Mesothelial cell of epicardium (in vitro differentiated cells): ENCODE data around the gene TMEM43. TPM values are rescaled to one million over a fixed set of nuclear protein-coding genes. Genes with fewer than 3 reads are reported as not detected.
A peak's percentile ranks its signal among the peaks of the same experiment; 100 is the strongest.
"Not testable (repeated sequence)": the region's sequence is repeated elsewhere in the genome, so short reads cannot be mapped to it uniquely, and the experiment has no call there.

ENCODE experiments used
- DNase-seq, 2 experiments: peaks; one replicate each; pipeline ENCODE4 v3.0.0; 2021; ENCODE audit warnings: low spot score in 2 of 2; ENCODE audit not compliant: unreplicated experiment in 2 of 2
- H3K27ac Mint-ChIP-seq: 2 replicates; pipeline ENCODE4 v1.8.0; 2021; ENCODE audit warnings: mixed read lengths
- H3K27me3 Mint-ChIP-seq: 2 replicates; pipeline ENCODE4 v1.8.0; 2021; ENCODE audit warnings: low read depth, mixed read lengths
- H3K36me3 Mint-ChIP-seq: 2 replicates; pipeline ENCODE4 v1.8.0; 2021; ENCODE audit warnings: mixed read lengths
- H3K4me1 Mint-ChIP-seq: 2 replicates; pipeline ENCODE4 v1.8.0; 2021; ENCODE audit warnings: mixed read lengths
- H3K4me3 Mint-ChIP-seq: 2 replicates; pipeline ENCODE4 v1.8.0; 2021; ENCODE audit warnings: mild to moderate bottlenecking, moderate library complexity, mixed read lengths
- H3K9me3 Mint-ChIP-seq: 2 replicates; pipeline ENCODE4 v1.8.0; 2021; ENCODE audit warnings: mixed read lengths
- total RNA-seq: library from RNA; stranded (reverse); gene quantifications from 3 replicates; pipeline ENCODE4 v1.2.1, GENCODE V29; 2021
- TF ChIP-seq, protein P1 (sequence below): fragments of 200-600 bp; sonication (generic); IDR thresholded peaks from one replicate; pipeline ENCODE4 v1.5.0; 2021; ENCODE audit warnings: antibody characterized with exemption; ENCODE audit not compliant: unreplicated experiment

The TMEM43 gene, protein sequence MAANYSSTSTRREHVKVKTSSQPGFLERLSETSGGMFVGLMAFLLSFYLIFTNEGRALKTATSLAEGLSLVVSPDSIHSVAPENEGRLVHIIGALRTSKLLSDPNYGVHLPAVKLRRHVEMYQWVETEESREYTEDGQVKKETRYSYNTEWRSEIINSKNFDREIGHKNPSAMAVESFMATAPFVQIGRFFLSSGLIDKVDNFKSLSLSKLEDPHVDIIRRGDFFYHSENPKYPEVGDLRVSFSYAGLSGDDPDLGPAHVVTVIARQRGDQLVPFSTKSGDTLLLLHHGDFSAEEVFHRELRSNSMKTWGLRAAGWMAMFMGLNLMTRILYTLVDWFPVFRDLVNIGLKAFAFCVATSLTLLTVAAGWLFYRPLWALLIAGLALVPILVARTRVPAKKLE
- 50.0 to 52.5 TPM (median 51.5 TPM) in 3 replicates for total RNA-seq

DNA sequence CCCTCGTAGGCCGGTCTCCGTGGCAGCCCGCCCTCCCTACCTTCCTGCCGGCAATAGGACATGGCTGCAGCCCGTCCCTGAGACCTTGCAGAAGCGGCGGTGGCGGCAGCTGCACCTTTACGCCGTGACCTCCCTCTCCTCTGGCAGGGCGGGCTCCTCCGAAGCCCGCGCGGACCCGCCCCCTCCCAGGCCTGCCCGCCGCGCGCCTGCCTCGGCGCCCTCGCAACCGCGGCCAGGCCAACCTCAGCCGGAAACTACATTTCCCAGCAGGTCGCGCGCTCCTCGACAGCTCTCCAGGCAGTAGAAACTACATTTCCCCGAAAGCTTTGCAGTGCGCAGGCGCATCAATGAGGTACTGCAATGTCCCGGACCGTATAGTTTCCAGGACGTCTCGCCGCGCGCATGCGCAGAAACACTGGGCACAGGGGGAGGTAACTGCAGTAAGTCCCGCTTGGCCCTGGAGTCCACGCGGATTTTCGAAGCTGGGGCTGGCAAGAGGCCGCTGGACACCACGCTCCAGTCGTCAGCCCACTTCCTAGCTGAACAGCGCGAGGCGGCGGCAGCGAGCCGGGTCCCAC, at the start of gene TMEM43, which contains the start of gene CHCHD4:
TSS of gene TMEM43 (plus strand) at position 438 of the 578 bp plus-strand sequence. CDS start 142 bp downstream, outside the sequence.
TSS of gene CHCHD4 (minus strand) at position 256 of the 578 bp plus-strand sequence. CDS start at position 62, 194 bp downstream.
- Mint-ChIP-seq H3K4me1 (peaks cover 45% of the 10 kb centered on the region), H3K27ac (peak within 1 kb of the TSS; percentile 100), H3K4me3 (peak within 1 kb of the TSS; percentile 100), H3K36me3 (peaks cover 24% of the 10 kb centered on the region), H3K9me3 (no peaks in the 10 kb centered on the region), H3K27me3 (no peaks in the 10 kb centered on the region)
- DNase-seq: peak; percentile 97
- TF ChIP-seq, protein P1, sequence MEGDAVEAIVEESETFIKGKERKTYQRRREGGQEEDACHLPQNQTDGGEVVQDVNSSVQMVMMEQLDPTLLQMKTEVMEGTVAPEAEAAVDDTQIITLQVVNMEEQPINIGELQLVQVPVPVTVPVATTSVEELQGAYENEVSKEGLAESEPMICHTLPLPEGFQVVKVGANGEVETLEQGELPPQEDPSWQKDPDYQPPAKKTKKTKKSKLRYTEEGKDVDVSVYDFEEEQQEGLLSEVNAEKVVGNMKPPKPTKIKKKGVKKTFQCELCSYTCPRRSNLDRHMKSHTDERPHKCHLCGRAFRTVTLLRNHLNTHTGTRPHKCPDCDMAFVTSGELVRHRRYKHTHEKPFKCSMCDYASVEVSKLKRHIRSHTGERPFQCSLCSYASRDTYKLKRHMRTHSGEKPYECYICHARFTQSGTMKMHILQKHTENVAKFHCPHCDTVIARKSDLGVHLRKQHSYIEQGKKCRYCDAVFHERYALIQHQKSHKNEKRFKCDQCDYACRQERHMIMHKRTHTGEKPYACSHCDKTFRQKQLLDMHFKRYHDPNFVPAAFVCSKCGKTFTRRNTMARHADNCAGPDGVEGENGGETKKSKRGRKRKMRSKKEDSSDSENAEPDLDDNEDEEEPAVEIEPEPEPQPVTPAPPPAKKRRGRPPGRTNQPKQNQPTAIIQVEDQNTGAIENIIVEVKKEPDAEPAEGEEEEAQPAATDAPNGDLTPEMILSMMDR: peak; percentile 24

DNA sequence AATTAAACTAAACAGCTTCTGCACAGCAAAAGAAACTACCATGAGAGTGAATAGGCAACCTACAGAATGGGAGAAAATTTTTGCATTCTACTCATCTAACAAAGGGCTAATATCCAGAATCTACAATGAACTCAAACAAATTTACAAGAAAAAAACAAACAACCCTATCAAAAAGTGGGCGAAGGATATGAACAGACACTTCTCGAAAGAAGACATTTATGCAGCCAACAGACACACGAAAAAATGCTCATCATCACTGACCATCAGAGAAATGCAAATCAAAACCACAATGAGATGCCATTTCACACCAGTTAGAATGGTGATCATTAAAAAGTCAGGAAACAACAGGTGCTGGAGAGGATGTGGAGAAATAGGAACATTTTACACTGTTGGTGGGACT, 49.6 kb upstream of the TMEM43 start:
- not testable (repeated sequence) for H3K27ac Mint-ChIP-seq, H3K4me3 Mint-ChIP-seq, DNase-seq, H3K4me1 Mint-ChIP-seq, H3K36me3 Mint-ChIP-seq, H3K27me3 Mint-ChIP-seq
- H3K9me3 Mint-ChIP-seq: peaks cover 27% of the 10 kb centered on the region

DNA sequence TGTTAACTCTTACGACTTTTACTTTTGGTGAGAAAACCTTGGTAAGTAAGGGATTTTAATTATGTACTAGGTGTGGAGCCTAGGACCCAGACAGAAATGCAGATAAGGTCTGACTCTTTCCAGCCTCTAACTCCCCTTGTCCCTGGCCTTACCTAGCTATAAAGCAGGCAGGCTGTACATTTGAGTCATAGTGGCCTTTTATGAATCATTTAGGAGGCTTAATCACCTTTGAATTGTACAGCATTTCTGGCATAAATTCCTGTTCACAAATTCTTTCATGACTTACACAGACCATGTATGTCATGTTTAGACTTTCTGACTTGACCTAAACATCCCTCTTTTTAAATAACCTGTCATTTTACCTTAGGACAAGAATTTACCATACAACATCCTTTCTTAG, 47.5 kb upstream of the TMEM43 start:
- H3K27me3 Mint-ChIP-seq: peaks cover 3% of the 10 kb centered on the region
- H3K9me3 Mint-ChIP-seq: peaks cover 24% of the 10 kb centered on the region
- DNase-seq: no peak
- TF ChIP-seq, protein P1: no peak
- H3K4me3 Mint-ChIP-seq: no peak overlapping the region
- no peaks in the 10 kb centered on the region for H3K4me1 Mint-ChIP-seq
- H3K27ac Mint-ChIP-seq: no peak overlapping the region
- H3K36me3 Mint-ChIP-seq: no peaks in the 10 kb centered on the region

DNA sequence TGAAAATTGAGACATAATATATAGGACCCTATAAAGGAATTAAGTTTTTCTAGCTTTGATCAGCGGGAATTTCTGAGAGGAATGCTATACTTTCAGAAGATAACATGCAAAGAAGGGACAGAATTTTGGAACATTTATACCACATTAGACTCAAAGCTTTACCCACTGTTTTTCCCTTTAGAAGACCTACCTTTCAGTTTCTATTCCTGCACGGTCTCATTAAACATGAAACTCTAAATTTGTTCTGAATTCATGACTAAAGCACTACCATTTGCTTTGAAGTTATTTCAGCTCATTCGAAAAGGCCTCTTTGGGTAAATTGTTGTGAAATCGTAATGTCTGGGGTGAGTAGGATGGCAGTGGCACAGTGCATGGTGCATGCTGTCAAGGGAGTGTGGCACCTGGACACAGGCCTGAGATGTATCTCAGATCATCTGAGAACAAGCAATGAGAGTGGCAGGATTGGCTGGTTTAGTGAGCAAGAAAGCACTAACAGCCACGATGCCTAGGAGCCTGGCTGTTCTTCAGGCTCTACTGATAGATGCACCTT, 42.7 kb upstream of the TMEM43 start:
- Mint-ChIP-seq H3K27me3 (peaks cover 4% of the 10 kb centered on the region), H3K9me3 (peaks cover 22% of the 10 kb centered on the region), H3K36me3 (no peaks in the 10 kb centered on the region), H3K4me3 (no peak overlapping the region), H3K27ac (no peak overlapping the region), H3K4me1 (no peaks in the 10 kb centered on the region)
- TF ChIP-seq, protein P1: no peak
- DNase-seq: no peak

DNA sequence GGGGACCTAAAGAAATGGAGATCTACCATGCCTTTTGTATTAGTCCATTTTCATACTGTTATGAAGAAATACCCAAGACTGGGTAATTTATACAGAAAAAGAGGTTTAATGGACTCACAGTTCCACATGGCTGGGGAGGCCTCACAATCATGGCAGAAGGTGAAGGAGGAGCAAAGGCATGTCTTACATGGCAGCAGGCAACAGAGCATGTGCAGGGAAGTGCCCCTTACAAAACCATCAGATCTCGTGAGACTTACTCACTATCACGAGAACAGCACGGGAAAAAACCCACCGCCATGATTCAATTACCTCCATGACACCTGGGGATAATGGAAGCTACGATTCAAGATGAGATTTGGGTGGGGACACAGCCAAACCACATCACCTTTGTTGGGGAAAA, 37.4 kb upstream of the TMEM43 start:
- not testable (repeated sequence) for H3K4me3 Mint-ChIP-seq, H3K27ac Mint-ChIP-seq, H3K4me1 Mint-ChIP-seq, DNase-seq, H3K36me3 Mint-ChIP-seq
- peaks cover 14% of the 10 kb centered on the region for H3K27me3 Mint-ChIP-seq
- H3K9me3 Mint-ChIP-seq: peaks cover 28% of the 10 kb centered on the region

DNA sequence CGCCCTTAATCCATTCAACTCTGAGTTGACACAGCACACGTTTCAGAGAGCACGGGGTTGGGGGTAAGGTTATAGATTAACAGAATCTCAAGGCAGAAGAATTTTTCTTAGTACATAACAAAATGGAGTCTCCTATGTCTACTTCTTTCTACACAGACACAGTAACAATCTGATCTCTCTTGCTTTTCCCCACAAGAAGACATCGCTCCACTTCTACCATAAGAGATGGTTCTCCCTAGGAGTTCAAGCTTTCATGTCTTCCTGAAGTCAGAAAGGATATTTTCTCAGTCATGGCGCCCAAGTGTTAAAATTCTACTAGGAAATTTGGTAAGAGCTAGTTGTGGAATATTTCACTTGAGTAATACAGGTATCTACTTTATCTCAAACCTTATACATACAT, 32.9 kb upstream of the TMEM43 start:
- Mint-ChIP-seq H3K27me3 (peaks cover 36% of the 10 kb centered on the region), H3K9me3 (peaks cover 24% of the 10 kb centered on the region)
- not testable (repeated sequence) for H3K36me3 Mint-ChIP-seq, H3K4me1 Mint-ChIP-seq, H3K27ac Mint-ChIP-seq, DNase-seq, H3K4me3 Mint-ChIP-seq

DNA sequence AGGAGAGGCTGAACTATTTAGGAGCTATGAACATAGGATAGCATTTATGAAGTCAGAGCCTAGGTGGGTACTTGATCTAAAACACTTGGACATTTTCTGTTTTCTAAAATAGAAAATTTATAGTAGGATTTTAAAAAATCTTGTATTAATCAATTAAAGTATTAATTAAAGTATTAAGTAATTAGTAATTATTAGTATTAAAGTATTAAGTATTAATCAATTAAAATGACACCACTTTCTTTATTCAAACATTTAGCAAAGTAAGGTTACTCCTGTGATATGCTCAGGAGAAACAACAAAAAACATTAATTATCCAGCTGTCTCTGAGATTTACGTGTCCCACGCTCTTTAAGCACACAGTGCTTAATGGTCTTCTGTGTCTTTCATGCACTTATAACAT, 32.4 kb upstream of the TMEM43 start:
- Mint-ChIP-seq H3K36me3 (no peaks in the 10 kb centered on the region), H3K27ac (no peak overlapping the region), H3K4me3 (no peak overlapping the region), H3K4me1 (no peaks in the 10 kb centered on the region), H3K27me3 (peaks cover 38% of the 10 kb centered on the region), H3K9me3 (peaks cover 21% of the 10 kb centered on the region)
- TF ChIP-seq, protein P1: no peak
- DNase-seq: no peak
